DOHH2 (cell line): ENCODE measurements around the gene SALL2.

Experiments
- H3F3A ChIP-seq: fragments of 200-600 bp; sonication (generic), shearing (Covaris generic); 2 replicates; pipeline ENCODE4 v1.6.0; 2016; ENCODE audit warnings: antibody characterized with exemption, mild to moderate bottlenecking; ENCODE audit not compliant: control insufficient read depth, insufficient read depth
- H3K27ac ChIP-seq: fragments of 200-600 bp; sonication (generic); 2 replicates; pipeline ENCODE4 v1.5.1; 2014; ENCODE audit warnings: low read depth, mild to moderate bottlenecking, low read length, moderate library complexity
- H3K27me3 ChIP-seq: fragments of 200-600 bp; sonication (generic); 2 replicates; pipeline ENCODE4 v1.6.1; 2014; ENCODE audit warnings: mild to moderate bottlenecking, low read length, mixed read lengths; ENCODE audit not compliant: control insufficient read depth
- H3K36me3 ChIP-seq: fragments of 200-600 bp; sonication (generic); 2 replicates; pipeline ENCODE4 v1.6.1; 2014; ENCODE audit warnings: mild to moderate bottlenecking, low read length, moderate library complexity, mixed read lengths; ENCODE audit not compliant: control insufficient read depth
- H3K4me1 ChIP-seq: fragments of 200-600 bp; sonication (generic); 2 replicates; pipeline ENCODE4 v1.6.1; 2014; ENCODE audit warnings: mild to moderate bottlenecking, low read length, mixed read lengths; ENCODE audit not compliant: control insufficient read depth
- H3K4me2 ChIP-seq: fragments of 200-600 bp; sonication (generic); 2 replicates; pipeline ENCODE4 v1.6.0; 2014; ENCODE audit warnings: mild to moderate bottlenecking, low read length, moderate library complexity
- H3K4me3 ChIP-seq: fragments of 200-600 bp; sonication (generic); 2 replicates; pipeline ENCODE4 v1.5.1; 2014; ENCODE audit warnings: mild to moderate bottlenecking, low read length, mixed read lengths
- H3K79me2 ChIP-seq: fragments of 200-600 bp; sonication (generic); 2 replicates; pipeline ENCODE4 v1.6.1; 2014; ENCODE audit warnings: mild to moderate bottlenecking, low read length, mixed read lengths; ENCODE audit not compliant: control insufficient read depth
- H3K9me2 ChIP-seq: fragments of 200-600 bp; sonication (generic); replicated peaks from 2 replicates; pipeline ENCODE4 v1.6.1; 2014; ENCODE audit warnings: mild to moderate bottlenecking, low read length, mixed read lengths; ENCODE audit not compliant: control insufficient read depth
- H3K9me3 ChIP-seq: fragments of 200-600 bp; sonication (generic); 2 replicates; pipeline ENCODE4 v1.6.1; 2014; ENCODE audit warnings: antibody characterized with exemption, low read length, mixed read lengths; ENCODE audit not compliant: control insufficient read depth, insufficient read depth
- H4K20me1 ChIP-seq: fragments of 200-600 bp; sonication (generic); 2 replicates; pipeline ENCODE4 v1.6.0; 2014; ENCODE audit warnings: low read depth, mild to moderate bottlenecking, antibody characterized with exemption, low read length, moderate library complexity; ENCODE audit not compliant: control insufficient read depth, insufficient read depth
- CTCF ChIP-seq: fragments of 200-600 bp; sonication (generic); IDR thresholded peaks from one replicate; pipeline ENCODE4 v1.5.1; 2014; ENCODE audit warnings: antibody characterized with exemption, mild to moderate bottlenecking, low read depth, low read length; ENCODE audit not compliant: poor library complexity, severe bottlenecking
- EZH2phosphoT487 ChIP-seq: fragments of 200-600 bp; sonication (generic); IDR thresholded peaks from 2 replicates; pipeline ENCODE4 v1.6.1; 2017; ENCODE audit warnings: borderline replicate concordance, mild to moderate bottlenecking, antibody characterized with exemption, low read length, moderate library complexity, mixed read lengths

SALL2 gene

GRCh38 chr14:21536418-21537089 lies 10.4 kb upstream of the SALL2 start:
- no peaks in the 10 kb centered on the region for H3K79me2 ChIP-seq
- no peaks in the 10 kb centered on the region for H3K9me3 ChIP-seq
- TF ChIP-seq EZH2phosphoT487 (no peak), CTCF (no peak)
- no peaks in the 10 kb centered on the region for H3F3A ChIP-seq
- no peaks in the 10 kb centered on the region for H4K20me1 ChIP-seq
- H3K4me3 ChIP-seq, result no peak overlapping the region
- H3K4me2 ChIP-seq, result no peak overlapping the region
- no peaks in the 10 kb centered on the region for H3K9me2 ChIP-seq
- H3K27me3 ChIP-seq, result peaks cover 43% of the 10 kb centered on the region
- no peaks in the 10 kb centered on the region for H3K36me3 ChIP-seq
- peaks cover 21% of the 10 kb centered on the region for H3K4me1 ChIP-seq
- no peak overlapping the region for H3K27ac ChIP-seq

GRCh38 chr14:21535545-21536417 lies 9.6 kb upstream of the SALL2 start:
- peaks cover 43% of the 10 kb centered on the region for H3K27me3 ChIP-seq
- TF ChIP-seq EZH2phosphoT487 (no peak), CTCF (no peak)
- H3K9me2 ChIP-seq, result no peaks in the 10 kb centered on the region
- no peaks in the 10 kb centered on the region for H3K36me3 ChIP-seq
- H3K27ac ChIP-seq, result no peak overlapping the region
- H3K4me3 ChIP-seq, result no peak overlapping the region
- H3K9me3 ChIP-seq, result no peaks in the 10 kb centered on the region
- H3K79me2 ChIP-seq, result no peaks in the 10 kb centered on the region
- H3K4me1 ChIP-seq, result peaks cover 21% of the 10 kb centered on the region
- H3K4me2 ChIP-seq, result no peak overlapping the region
- no peaks in the 10 kb centered on the region for H3F3A ChIP-seq
- no peaks in the 10 kb centered on the region for H4K20me1 ChIP-seq

- Histone ChIP-seq H3K4me2 (no peak overlapping the region), H3K9me2 (no peaks in the 10 kb centered on the region), H3K4me1 (peaks cover 21% of the 10 kb centered on the region), H3K36me3 (no peaks in the 10 kb centered on the region), H3K27ac (no peak overlapping the region), H3K79me2 (no peaks in the 10 kb centered on the region), H3F3A (no peaks in the 10 kb centered on the region), H4K20me1 (no peaks in the 10 kb centered on the region), H3K9me3 (no peaks in the 10 kb centered on the region), H3K27me3 (peaks cover 41% of the 10 kb centered on the region), H3K4me3 (no peak overlapping the region)
- TF ChIP-seq CTCF (no peak), EZH2phosphoT487 (no peak)
Measured at GRCh38 chr14:21534576-21534975, 8.4 kb upstream of the SALL2 start.
